Right lobe of liver (tissue), 4 donors: ENCODE data around the gene RNASE7.

Experiments used
- CTCF ChIP-seq, 4 donors: fragments of 200-600 bp in 3 of 4; fragments of 450-650 bp in 1 of 4; IDR thresholded peaks; one replicate each; pipeline versions ENCODE4 v1.5.1 to v1.8.0; 2016 to 2022; ENCODE audit warnings: antibody characterized with exemption in 4 of 4, mild to moderate bottlenecking in 2 of 4
- POLR2A ChIP-seq: fragments of 450-650 bp; IDR thresholded peaks from one replicate; pipeline ENCODE4 v1.6.1; 2017; ENCODE audit warnings: antibody characterized with exemption, mild to moderate bottlenecking
- donor health status: DM: no; HTN: no; CAD: no.
- donor health status: DM: no; HTN: no; CAD: no.
- donor health status: DM: no; HTN: yes; CAD: no.

GRCh38 chr14:21011136-21011535 is 31.0 kb upstream of the RNASE7 start:
- no peak for TF ChIP-seq CTCF (IDR thresholded peaks at IDR 0.05)
- TF ChIP-seq POLR2A: no peak
